HFFc6 (cell line): ENCODE results near the gene ARMC9. TPM values are rescaled to one million over a fixed set of nuclear protein-coding genes. Genes with fewer than 3 reads are reported as not detected.

ENCODE experiments used
- DNase-seq: peaks from one replicate; pipeline ENCODE4 v3.0.0-alpha.2; 2018
- H3K27ac Mint-ChIP-seq: 2 replicates; pipeline ENCODE4 v1.8.0; 2020; ENCODE audit warnings: mild to moderate bottlenecking, mixed read lengths
- H3K27me3 Mint-ChIP-seq: 2 replicates; pipeline ENCODE4 v1.8.0; 2021; ENCODE audit warnings: mild to moderate bottlenecking, moderate library complexity, mixed read lengths; ENCODE audit not compliant: insufficient read depth
- H3K36me3 Mint-ChIP-seq: 2 replicates; pipeline ENCODE4 v1.8.0; 2021; ENCODE audit warnings: low read depth, mixed read lengths
- H3K4me1 Mint-ChIP-seq: 2 replicates; pipeline ENCODE4 v1.8.0; 2020; ENCODE audit warnings: low read depth, mixed read lengths
- H3K4me3 Mint-ChIP-seq: 2 replicates; pipeline ENCODE4 v1.8.0; 2020; ENCODE audit warnings: mild to moderate bottlenecking, moderate library complexity, mixed read lengths
- H3K9me3 Mint-ChIP-seq: 2 replicates; pipeline ENCODE4 v1.8.0; 2020; ENCODE audit warnings: mild to moderate bottlenecking, mixed read lengths
- total RNA-seq, 6 experiments: library from RNA; stranded (reverse); fragmentation: NEBNext Ultra II Directional; extraction: Animal tissue kit (Norgen Biotek cat#: 25700); gene quantifications; 2 replicates in 1 of 6; 3 replicates in 5 of 6; pipeline ENCODE4 v1.2.3, GENCODE V29; 2021
- TF ChIP-seq, protein P1 (sequence below): fragments of 200-600 bp; sonication (generic); IDR thresholded peaks from 2 replicates; pipeline ENCODE4 v1.5.0; 2021; ENCODE audit warnings: antibody characterized with exemption, mild to moderate bottlenecking

Gene ARMC9
- total RNA-seq, 6 experiments from 2014 or later: 49.3 to 93.2 (median 55.7) TPM

DNA sequence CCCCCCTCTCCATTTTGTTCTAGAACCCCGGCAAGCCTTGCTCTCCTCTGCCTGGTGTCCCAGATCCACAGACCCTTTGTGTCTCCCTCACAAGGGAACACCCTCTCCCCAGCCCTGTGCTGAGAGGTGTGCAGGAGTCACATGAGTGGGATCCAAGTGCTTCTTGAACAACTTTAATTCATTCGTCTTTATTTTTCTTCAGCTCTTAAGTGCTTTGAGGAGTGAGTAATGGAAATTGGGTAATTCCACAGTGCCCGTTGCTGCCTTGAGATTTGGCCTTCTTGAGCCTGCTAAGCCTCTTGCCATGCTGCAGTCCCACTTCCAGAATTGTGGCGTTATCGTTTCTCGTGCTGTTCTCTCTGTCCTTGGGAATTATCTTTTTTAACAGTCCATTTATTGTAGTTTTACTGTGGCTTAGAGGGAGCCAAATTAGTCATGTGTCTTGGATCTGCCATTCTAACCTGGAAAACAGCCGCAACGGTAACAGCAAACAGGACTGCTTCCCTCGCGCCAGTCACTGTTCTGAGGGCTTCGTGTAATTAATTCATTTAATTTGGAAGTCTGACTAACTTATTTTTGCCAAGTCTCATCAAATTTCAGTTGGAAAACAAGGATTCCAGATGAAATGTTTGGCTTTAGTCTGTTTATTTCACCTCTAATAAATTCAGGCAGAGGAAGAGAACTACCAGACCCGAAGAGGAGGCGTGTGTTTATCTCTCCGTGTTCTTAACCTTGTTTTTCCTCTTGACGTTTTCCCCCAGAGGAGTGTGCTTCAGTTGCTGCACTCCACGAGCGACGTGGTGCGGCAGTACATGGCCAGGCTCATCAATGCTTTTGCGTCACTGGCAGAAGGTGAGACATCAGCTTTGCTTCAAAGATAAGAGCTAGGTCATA, 72.0 kb downstream of the ARMC9 start:
- no peak overlapping the region for H3K27ac Mint-ChIP-seq
- no peaks in the 10 kb centered on the region for H3K27me3 Mint-ChIP-seq
- no peaks in the 10 kb centered on the region for H3K4me1 Mint-ChIP-seq
- H3K4me3 Mint-ChIP-seq: no peak overlapping the region
- H3K36me3 Mint-ChIP-seq: peaks cover 47% of the 10 kb centered on the region
- H3K9me3 Mint-ChIP-seq: no peaks in the 10 kb centered on the region
- DNase-seq: no peak
- TF ChIP-seq, protein P1, sequence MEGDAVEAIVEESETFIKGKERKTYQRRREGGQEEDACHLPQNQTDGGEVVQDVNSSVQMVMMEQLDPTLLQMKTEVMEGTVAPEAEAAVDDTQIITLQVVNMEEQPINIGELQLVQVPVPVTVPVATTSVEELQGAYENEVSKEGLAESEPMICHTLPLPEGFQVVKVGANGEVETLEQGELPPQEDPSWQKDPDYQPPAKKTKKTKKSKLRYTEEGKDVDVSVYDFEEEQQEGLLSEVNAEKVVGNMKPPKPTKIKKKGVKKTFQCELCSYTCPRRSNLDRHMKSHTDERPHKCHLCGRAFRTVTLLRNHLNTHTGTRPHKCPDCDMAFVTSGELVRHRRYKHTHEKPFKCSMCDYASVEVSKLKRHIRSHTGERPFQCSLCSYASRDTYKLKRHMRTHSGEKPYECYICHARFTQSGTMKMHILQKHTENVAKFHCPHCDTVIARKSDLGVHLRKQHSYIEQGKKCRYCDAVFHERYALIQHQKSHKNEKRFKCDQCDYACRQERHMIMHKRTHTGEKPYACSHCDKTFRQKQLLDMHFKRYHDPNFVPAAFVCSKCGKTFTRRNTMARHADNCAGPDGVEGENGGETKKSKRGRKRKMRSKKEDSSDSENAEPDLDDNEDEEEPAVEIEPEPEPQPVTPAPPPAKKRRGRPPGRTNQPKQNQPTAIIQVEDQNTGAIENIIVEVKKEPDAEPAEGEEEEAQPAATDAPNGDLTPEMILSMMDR: no peak

DNA sequence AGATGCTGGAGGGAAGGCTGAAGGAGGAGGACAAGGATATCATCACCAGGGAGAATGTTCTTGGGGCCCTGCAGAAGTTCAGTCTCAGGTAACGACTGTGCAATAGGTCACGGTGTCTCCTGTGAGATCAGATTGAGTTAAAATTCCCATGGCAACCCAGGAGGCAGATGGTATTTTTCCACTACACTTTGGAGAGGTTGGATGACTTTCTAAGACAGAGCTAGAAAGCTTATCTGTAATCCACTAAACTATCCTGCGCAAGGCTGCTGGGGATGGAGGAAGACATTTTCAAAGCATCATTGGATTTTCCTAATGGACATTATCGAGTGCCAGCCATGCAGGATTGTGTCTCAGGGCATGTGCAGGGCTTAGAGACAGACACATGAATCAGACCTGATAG, 74.6 kb downstream of the ARMC9 start:
- Mint-ChIP-seq H3K4me3 (no peak overlapping the region), H3K9me3 (no peaks in the 10 kb centered on the region), H3K27me3 (peaks cover 3% of the 10 kb centered on the region), H3K36me3 (peaks cover 59% of the 10 kb centered on the region), H3K27ac (no peak overlapping the region), H3K4me1 (peaks cover 4% of the 10 kb centered on the region)
- TF ChIP-seq, protein P1: no peak
- no peak for DNase-seq

DNA sequence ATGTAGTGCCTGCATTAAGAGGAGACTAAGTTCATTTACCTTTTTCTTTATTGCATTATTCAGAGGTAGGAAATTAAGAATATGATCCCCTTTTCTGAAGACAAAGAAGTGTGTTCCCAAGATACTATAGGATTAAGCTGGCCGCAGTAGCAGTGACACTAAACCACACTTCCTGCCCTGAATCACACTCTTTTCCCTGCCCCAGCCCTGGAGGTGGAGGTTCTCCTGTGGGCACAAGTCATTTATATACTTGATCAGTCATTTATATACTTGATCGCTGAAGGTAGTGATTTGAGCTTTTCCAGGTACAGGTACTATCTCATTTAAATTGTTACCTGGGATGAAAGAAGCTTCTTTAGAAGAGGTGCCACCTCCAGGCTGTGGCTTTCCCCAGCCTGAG, 78.6 kb downstream of the ARMC9 start:
- Mint-ChIP-seq H3K9me3 (no peaks in the 10 kb centered on the region), H3K27ac (no peak overlapping the region), H3K4me3 (no peak overlapping the region), H3K36me3 (peaks cover 50% of the 10 kb centered on the region), H3K4me1 (peaks cover 6% of the 10 kb centered on the region), H3K27me3 (peaks cover 3% of the 10 kb centered on the region)
- TF ChIP-seq, protein P1: no peak
- no peak for DNase-seq

DNA sequence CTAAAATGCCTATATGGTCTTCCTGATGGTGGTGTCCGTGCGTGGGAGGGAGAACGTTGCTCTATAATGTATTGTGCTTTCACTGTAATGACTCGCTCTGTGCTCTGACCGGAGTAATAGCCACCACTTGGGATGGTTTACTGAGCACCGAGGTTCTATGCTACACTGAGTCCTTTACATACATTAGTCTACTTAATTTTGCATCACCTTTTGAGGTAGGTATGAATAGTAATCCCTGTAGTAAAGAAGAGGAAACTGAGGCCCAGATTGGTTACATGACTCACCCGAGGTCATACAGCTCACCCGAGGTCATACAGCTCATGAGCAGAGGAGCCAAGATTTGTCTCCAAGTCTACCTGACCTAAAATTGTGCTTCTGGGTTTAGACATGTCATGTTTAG, 79.5 kb downstream of the ARMC9 start:
- DNase-seq: no peak
- H3K4me3 Mint-ChIP-seq: no peak overlapping the region
- H3K4me1 Mint-ChIP-seq: peaks cover 6% of the 10 kb centered on the region
- TF ChIP-seq, protein P1: no peak
- peaks cover 54% of the 10 kb centered on the region for H3K36me3 Mint-ChIP-seq
- H3K27ac Mint-ChIP-seq: no peak overlapping the region
- H3K27me3 Mint-ChIP-seq: peaks cover 4% of the 10 kb centered on the region
- no peaks in the 10 kb centered on the region for H3K9me3 Mint-ChIP-seq

DNA sequence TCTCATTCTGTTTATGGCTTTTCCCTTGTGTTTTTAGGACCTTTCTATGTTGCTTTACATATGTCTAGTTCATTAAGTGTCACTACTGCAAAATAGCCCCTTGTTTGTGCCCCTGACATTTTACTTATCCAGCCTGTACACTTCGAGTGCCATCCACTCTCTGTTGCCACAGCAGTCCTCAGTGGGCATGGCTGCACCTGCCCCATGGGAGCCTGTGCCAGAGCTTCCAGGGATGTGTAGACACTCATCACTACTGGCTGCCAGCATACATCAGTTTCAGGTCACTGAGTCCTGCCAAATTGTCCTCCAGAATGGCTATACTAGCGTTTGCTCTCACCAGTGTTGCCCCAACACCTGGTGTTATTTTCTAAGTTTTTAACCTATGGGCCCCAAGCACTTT, 80.4 kb downstream of the ARMC9 start:
- Mint-ChIP-seq H3K9me3 (no peaks in the 10 kb centered on the region), H3K27me3 (peaks cover 5% of the 10 kb centered on the region), H3K4me1 (peaks cover 6% of the 10 kb centered on the region), H3K4me3 (no peak overlapping the region; the same call in 1 of the 2 replicates), H3K36me3 (peaks cover 48% of the 10 kb centered on the region), H3K27ac (no peak overlapping the region)
- no peak for DNase-seq
- TF ChIP-seq, protein P1: no peak
